K562 treated with DMSO at 1 percent for 4 hours (cell line): ENCODE measurements around the gene MYO19. TPM values are rescaled to one million over a fixed set of nuclear protein-coding genes. Genes with fewer than 3 reads are reported as not detected.

ENCODE experiments used
- total RNA-seq: library from RNA; unstranded; fragments of 300-600 nt; gene quantifications from 2 replicates; pipeline ENCODE4 v1.2.3, GENCODE V29; 2022; ENCODE audit not compliant: insufficient read depth

The MYO19 gene
- 46.7 and 69.8 TPM in 2 replicates for total RNA-seq

GRCh38 chr17:36534840-36535668 is at the start of gene MYO19, which contains the start of gene PIGW:
Gene MYO19, minus strand, starts transcription at chr17:36534868. Its CDS starts 2,330 bp downstream, at chr17:36532538.
Gene PIGW, plus strand, starts transcription at chr17:36534987. Its CDS starts 2,115 bp downstream, at chr17:36537102.

GRCh38 chr17:36544307-36545076 is 9.8 kb upstream of the MYO19 start, which contains the start of gene GGNBP2:
Gene GGNBP2, plus strand, starts transcription at chr17:36544919. Its CDS starts 806 bp downstream, at chr17:36545725.

GRCh38 chr17:36486204-36487194 is 48.2 kb downstream of the MYO19 start, which contains the start of gene ZNHIT3:
Gene ZNHIT3, plus strand, starts transcription at chr17:36486681. Its CDS starts 19 bp downstream, at chr17:36486700.

Other genes with a start within 250 kb of the MYO19 start
- gene TBC1D3G, start 211.0 kb downstream of the MYO19 start, total RNA-seq: not detected in 2 replicates
- not detected in 2 replicates for gene TBC1D3H, start 146.4 kb downstream of the MYO19 start, total RNA-seq
- gene ZNHIT3, start 48.2 kb downstream of the MYO19 start, total RNA-seq: 77.7 and 82.1 TPM in 2 replicates
- 6.6 and 9.3 TPM in 2 replicates for gene PIGW, start 119 bp upstream of the MYO19 start, total RNA-seq
- 54.5 and 55.9 TPM in 2 replicates for gene GGNBP2, start 10.1 kb upstream of the MYO19 start, total RNA-seq
- gene DHRS11, start 57.0 kb upstream of the MYO19 start, total RNA-seq: 28.3 and 29.5 TPM in 2 replicates
- gene MRM1, start 66.7 kb upstream of the MYO19 start, total RNA-seq: 4.3 and 6.5 TPM in 2 replicates